NAMALWA (cell line): Measurements from ENCODE around the gene LYRM4.
"Not testable (repeated sequence)": the region's sequence is repeated elsewhere in the genome, so short reads cannot be mapped to it uniquely, and the experiment has no call there.

Source experiments
- DNase-seq: peaks from one replicate; pipeline ENCODE4 v3.0.0-alpha.2; 2015; ENCODE audit warnings: low spot score

Gene LYRM4

GRCh38 chr6:5081182-5081581 is 179.6 kb downstream of the LYRM4 start:
- no peak for DNase-seq

GRCh38 chr6:5080574-5080973 is 180.2 kb downstream of the LYRM4 start:
- no peak for DNase-seq

- no peak for DNase-seq
Measured at GRCh38 chr6:5079692-5080091, 181.1 kb downstream of the LYRM4 start.

DNA sequence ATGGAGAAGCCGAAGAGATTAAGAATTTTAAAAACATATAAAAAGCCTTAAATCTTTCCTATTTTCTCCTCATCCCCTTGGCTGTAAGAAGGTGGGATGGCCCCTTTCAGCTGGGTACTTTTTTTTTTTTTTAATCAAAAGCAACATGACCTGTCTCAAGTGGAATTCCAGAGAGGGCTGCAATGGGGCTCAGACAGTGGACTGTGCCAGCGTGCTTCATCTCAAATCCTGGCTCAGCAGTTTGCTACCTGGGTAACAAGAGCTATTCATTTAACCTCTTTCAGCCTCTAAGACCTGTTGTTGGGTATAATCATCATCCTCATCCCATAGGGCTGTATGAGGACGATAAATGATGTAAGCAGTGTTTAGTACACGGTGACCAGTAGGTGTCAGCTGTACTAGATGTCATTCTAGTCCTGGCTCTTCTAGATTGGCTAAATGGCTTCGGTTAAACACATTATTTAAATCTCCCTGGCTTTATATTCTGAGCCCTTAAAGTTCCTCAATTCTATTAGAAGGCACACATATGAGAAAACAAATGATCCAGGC is 182.6 kb downstream of the LYRM4 start:
- DNase-seq, result peak; percentile 41

DNA sequence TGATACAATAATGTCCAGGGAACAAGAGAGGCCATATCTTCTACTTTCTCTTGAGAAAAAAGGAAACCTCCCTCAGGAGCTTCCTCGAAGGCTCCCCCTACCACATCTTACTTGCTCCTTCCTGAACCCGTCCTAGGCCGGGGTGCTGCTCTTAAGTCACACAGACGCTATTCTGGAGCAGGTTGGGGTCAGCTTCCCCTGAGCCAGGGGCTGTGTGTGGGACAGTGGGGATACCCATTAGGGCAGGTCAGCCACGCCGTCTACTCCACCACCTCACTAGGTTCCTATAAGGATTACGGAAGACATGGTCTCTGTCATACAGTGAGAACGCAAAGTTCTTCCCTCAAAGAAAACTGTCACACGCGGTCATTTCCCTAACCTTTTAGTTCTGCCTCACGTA is 183.8 kb downstream of the LYRM4 start:
- DNase-seq, result no peak

- DNase-seq, result no peak
Measured at GRCh38 chr6:5073992-5074391, 186.8 kb downstream of the LYRM4 start.

GRCh38 chr6:5072440-5072839 is 188.3 kb downstream of the LYRM4 start:
- no peak for DNase-seq

DNA sequence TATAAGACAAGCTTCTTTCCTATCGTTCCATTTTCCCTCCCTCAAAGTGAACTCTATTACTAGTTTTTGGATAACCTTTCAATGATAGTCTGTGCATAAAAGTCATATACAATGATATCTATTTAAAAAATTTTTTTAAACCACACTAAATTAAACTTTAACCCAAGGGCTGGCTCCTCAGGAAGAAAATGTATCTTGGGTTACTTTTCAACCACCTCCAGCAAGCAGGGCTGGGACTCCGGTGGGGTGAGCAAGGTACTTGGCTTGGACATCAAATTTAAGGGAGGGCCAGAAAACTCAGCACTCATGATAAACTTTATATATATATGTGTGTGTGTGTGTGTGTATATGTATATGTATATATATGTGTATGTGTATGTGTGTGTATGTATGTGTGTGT is 189.5 kb downstream of the LYRM4 start:
- no peak for DNase-seq

- DNase-seq, result no peak
Measured at GRCh38 chr6:5068153-5068751, 192.5 kb downstream of the LYRM4 start.

GRCh38 chr6:5067305-5067704 is 193.4 kb downstream of the LYRM4 start:
- DNase-seq, result no peak

DNA sequence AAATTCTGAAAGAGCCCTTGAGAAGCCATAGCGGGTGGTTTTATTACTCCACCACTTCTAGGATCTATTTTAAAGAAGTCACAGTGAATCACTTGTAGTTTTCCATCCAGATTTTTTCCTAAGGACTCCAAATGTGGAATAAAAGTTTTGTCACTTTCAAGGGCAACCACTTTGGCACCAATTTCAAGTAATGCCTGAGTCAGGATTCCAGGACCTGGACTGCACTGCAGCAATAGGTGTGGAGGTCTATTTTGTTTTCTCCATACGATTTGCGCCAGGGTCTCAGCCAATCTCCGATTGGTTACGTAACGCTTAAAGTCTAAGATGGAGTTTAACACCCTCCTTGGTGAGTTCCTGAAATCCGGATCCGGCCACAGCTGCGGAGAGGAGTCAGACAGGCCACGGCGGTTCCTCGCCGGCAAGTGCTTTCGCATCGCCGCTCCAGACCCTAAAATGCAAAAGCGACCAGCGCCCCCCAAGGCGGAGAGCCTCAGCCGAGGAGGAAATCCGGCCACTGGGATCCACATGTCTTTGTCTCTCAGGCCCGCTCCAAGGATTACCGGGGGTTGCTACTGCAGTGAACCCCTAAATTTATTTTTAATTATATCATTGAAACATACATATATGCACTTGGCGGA is 194.2 kb downstream of the LYRM4 start:
- DNase-seq, result no peak

- no peak for DNase-seq
Measured at GRCh38 chr6:5063617-5064016, 197.1 kb downstream of the LYRM4 start.

DNA sequence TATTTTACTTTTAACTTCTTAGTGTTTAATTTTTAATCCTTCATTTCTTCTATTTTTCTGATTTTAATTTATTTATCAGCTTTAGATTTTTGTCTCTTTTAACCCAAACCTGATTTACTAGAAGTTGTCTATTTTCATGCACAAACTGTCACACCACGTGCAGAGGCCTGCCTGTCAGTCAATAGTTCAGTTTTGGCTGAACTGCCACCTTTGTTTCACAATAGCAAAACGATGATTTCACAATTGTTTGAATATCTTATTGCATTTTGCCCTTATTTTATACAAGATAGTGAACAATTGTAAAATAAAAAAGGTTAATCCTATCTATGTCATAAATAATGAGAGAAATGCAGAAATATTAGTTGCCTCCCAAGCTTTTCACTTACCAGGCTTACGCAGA is 199.6 kb downstream of the LYRM4 start:
- no peak for DNase-seq

- not testable (repeated sequence) for DNase-seq
Measured at GRCh38 chr6:5060439-5060838, 200.3 kb downstream of the LYRM4 start.

DNA sequence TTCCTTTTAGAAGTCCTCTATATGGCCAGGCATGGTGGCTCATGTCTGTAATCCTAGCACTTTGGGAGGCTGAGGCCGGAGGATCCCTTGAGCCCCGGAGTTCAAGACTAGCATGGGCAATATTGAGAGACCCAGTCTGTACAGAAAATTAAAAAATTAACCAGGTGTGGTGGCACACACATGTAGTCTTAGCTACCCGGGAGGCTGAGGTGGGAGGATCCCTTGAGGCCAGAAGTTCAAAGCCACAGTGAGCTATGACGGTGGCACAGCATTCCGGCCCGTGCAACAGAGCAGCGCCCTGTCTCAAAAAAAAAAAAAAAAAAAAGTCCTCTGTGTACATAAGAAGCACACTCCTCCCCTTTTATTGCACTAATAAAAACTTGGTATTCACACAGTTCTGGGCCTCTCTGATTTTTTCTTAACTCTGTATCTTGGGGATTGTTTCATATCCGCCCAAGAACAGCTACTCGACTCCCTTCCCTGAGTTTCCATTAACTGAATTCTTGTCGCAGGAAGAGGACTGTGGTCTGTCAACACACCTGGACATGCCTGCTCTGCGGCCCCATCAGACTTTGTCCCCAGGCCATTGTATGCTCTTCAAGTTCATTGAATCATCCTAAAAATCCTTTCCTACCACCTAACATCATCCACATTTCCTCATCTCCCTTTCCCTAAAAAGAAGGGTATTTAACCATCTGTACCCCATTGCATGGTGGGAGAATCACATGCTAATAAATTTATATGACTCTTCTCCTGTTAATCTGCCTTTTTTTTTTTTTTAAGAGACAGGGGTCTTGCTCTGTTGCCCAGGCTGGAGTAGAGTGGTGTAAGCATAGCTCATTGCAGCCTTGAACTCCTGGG is 201.5 kb downstream of the LYRM4 start:
- no peak for DNase-seq
